ENCODE results near the gene SGCD. TPM values are rescaled to one million over a fixed set of nuclear protein-coding genes. Genes with fewer than 3 reads are reported as not detected.

Gene SGCD
- polyA plus RNA-seq, 1 experiment = 17.0 TPM

DNA sequence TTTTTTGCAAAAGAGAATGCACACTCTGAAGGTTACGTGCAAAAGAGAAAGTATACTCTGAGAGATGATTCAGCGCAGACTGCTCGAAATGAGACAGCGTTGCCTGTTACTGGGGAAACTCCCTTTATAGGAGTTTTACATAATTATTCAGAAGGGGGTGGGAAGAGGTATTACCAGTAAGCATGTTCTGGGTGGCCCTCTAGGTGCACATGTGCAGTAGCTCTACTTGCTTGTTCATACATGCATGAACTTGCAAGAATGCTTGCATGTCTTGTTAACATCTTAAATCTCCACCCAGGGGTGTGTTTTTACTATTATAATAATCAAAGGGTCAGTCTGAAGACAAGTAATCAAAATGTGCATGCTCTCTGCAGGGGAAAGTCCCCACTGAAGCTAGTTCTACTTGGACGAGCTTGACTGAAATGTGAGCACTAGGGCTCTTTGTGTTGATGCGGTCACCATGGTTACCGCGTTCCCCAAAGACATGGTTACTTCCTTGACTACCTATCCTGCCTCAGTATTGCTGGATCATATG is 75.5 kb downstream of the SGCD start:
- Histone ChIP-seq H3K4me3 (ENCODE audit: low read depth, low read length) (no peak overlapping the region), H3K36me3 (ENCODE audit: control insufficient read depth, insufficient read depth, low read length) (no peaks in the 10 kb centered on the region), H3K27me3 (ENCODE audit: control insufficient read depth, insufficient read depth, low read length) (no peaks in the 10 kb centered on the region)
- TF ChIP-seq, protein P1, sequence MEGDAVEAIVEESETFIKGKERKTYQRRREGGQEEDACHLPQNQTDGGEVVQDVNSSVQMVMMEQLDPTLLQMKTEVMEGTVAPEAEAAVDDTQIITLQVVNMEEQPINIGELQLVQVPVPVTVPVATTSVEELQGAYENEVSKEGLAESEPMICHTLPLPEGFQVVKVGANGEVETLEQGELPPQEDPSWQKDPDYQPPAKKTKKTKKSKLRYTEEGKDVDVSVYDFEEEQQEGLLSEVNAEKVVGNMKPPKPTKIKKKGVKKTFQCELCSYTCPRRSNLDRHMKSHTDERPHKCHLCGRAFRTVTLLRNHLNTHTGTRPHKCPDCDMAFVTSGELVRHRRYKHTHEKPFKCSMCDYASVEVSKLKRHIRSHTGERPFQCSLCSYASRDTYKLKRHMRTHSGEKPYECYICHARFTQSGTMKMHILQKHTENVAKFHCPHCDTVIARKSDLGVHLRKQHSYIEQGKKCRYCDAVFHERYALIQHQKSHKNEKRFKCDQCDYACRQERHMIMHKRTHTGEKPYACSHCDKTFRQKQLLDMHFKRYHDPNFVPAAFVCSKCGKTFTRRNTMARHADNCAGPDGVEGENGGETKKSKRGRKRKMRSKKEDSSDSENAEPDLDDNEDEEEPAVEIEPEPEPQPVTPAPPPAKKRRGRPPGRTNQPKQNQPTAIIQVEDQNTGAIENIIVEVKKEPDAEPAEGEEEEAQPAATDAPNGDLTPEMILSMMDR (IDR thresholded peaks at IDR 0.05; ENCODE audit: insufficient read depth, low read depth, low read length) = no peak
- ChIA-PET POLR2A (no interaction called here), CTCF (interaction anchor here (0.8 kb wide), 1 partner anchor 9 kb away, joined by 3 read pairs; no protein-coding TSS in a partner anchor)
- DNase-seq (ENCODE audit: low read depth) = no peak

DNA sequence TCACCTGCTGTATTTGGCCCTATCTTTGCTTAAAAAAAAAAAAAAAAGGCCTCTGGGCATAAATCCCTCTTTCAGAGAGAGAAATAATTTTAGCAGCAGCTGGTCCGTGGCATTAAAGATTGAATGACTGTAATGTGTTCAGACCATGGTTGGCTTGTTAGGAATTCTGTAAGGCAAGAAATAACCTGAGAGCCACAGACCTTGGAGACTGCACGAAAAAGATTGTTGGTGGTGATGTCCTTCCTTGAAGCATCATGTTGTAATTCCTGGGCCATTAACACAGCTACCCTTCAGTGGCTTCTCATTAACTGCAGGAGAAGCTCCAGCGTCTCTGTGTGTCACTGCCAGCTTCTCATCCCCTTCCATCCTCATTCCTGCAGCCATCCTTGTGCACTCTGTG is 79.0 kb downstream of the SGCD start:
- no peaks in the 10 kb centered on the region for H3K36me3 ChIP-seq (ENCODE audit: control insufficient read depth, insufficient read depth, low read length)
- TF ChIP-seq, protein P1 (IDR thresholded peaks at IDR 0.05; ENCODE audit: insufficient read depth, low read depth, low read length) = no peak
- POLR2A ChIA-PET = no interaction called here
- no peak for DNase-seq (ENCODE audit: low read depth)
- CTCF ChIA-PET = interaction anchor here (0.8 kb wide), 2 partner anchors 66 to 70 kb away, joined by 3 read pairs; no protein-coding TSS in a partner anchor
- H3K27me3 ChIP-seq (ENCODE audit: control insufficient read depth, insufficient read depth, low read length) = no peaks in the 10 kb centered on the region
- H3K4me3 ChIP-seq (ENCODE audit: low read depth, low read length) = no peak overlapping the region

DNA sequence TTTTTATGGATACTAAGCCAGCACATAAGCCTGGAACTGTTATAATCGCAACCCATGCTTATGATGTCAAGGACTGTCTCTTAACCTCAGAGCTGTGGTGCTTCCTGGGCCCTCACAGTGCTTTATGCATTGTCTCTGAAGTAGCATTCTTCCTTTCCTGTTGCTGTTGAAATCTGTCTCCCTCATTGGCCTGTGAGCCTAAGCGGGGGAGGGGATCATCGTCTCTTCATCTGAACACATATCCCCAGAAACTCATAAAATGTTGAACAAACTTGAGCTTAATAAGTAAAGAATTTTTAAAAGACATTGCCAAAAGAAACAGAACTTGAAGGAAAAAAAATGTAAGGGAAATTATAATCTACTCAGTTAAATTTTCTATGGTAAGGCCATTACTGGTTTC is 80.3 kb downstream of the SGCD start:
- H3K27me3 ChIP-seq (ENCODE audit: control insufficient read depth, insufficient read depth, low read length) = no peaks in the 10 kb centered on the region
- no peak overlapping the region for H3K4me3 ChIP-seq (ENCODE audit: low read depth, low read length)
- no peak for DNase-seq (ENCODE audit: low read depth)
- ChIA-PET POLR2A (no interaction called here), CTCF (interaction anchor here (1.0 kb wide), 1 partner anchor 178 kb away, joined by 3 read pairs; no protein-coding TSS in a partner anchor)
- TF ChIP-seq, protein P1 (IDR thresholded peaks at IDR 0.05; ENCODE audit: insufficient read depth, low read depth, low read length) = no peak
- no peaks in the 10 kb centered on the region for H3K36me3 ChIP-seq (ENCODE audit: control insufficient read depth, insufficient read depth, low read length)

DNA sequence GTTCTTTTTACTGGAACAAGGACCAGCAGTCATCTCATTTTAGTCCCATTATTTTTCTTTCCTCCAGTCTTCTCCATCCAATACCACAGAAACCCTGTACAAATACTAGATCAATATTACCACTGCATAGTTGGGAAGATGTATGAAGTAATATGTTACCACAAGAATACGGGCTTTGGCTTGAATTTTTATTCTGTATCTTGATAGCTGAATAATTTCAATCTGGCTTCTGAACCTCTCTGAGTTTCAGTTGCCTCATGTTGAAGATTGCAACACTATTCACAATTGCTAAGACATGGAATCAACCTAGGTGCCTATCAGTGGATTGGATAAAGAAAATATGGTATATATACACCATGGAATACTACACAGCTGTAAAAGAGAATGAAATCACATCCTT is 82.9 kb downstream of the SGCD start:
- TF ChIP-seq, protein P1 (IDR thresholded peaks at IDR 0.05; ENCODE audit: insufficient read depth, low read depth, low read length) = no peak
- no peak overlapping the region for H3K4me3 ChIP-seq (ENCODE audit: low read depth, low read length)
- no peak for DNase-seq (ENCODE audit: low read depth)
- CTCF ChIA-PET = no interaction called here
- no peaks in the 10 kb centered on the region for H3K27me3 ChIP-seq (ENCODE audit: control insufficient read depth, insufficient read depth, low read length)
- H3K36me3 ChIP-seq (ENCODE audit: control insufficient read depth, insufficient read depth, low read length) = no peaks in the 10 kb centered on the region
- POLR2A ChIA-PET = no interaction called here

DNA sequence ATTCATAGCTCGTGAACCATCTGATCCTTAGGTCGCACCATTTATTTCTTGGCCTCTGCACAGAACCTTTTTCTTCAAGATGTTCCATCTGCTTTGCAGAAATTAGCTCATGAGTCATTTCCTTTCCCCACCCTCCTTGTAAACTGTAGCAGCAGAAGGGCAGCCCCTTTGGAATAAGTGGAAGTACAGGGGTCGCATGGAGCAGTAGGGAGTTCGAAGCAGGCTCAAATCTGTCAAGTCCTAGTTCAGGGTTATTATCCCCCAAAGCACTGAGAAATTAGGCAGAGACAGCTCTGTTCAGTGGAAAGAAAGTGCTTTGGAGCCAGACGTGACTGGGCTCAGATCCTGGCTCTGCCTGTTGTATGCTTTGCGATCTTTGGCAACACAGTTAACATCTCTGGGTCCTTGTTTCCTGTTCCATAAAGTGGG is 84.2 kb downstream of the SGCD start:
- TF ChIP-seq, protein P1 (IDR thresholded peaks at IDR 0.05; ENCODE audit: insufficient read depth, low read depth, low read length) = no peak
- DNase-seq (ENCODE audit: low read depth) = peak; percentile 64
- POLR2A ChIA-PET = interaction anchor here (0.6 kb wide), 1 partner anchor 262 kb away, joined by 4 read pairs; no protein-coding TSS in a partner anchor
- Histone ChIP-seq H3K36me3 (ENCODE audit: control insufficient read depth, insufficient read depth, low read length) (no peaks in the 10 kb centered on the region), H3K27me3 (ENCODE audit: control insufficient read depth, insufficient read depth, low read length) (no peaks in the 10 kb centered on the region), H3K4me3 (ENCODE audit: low read depth, low read length) (no peak overlapping the region)
- CTCF ChIA-PET = interaction anchor here (0.9 kb wide), 1 partner anchor 30 kb away, joined by 3 read pairs; no protein-coding TSS in a partner anchor

Measured in BJ (cell line).